ENCODE results near the gene KRTAP10-7. TPM values are rescaled to one million over a fixed set of nuclear protein-coding genes. Genes with fewer than 3 reads are reported as not detected.

KRTAP10-7 gene
- total and polyA plus RNA-seq, 7 donors: not detected

- 88% methylated on average over 18 of the region's 18 CpGs for WGBS, 2 donors
- no peak for DNase-seq
- peaks cover 0 to 14% (median 10%) of the 10 kb centered on the region in 3 donors for H3K27me3 ChIP-seq
- H3K4me3 ChIP-seq: no peak overlapping the region
- H3K9me3 ChIP-seq: no peaks in the 10 kb centered on the region
- H3K36me3 ChIP-seq: no peaks in the 10 kb centered on the region
- intact Hi-C loops (cut with DNase I): no loop called here
- no peak overlapping the region for H3K27ac ChIP-seq
- no peak for TF ChIP-seq POLR2AphosphoS5 (IDR thresholded peaks at IDR 0.05)
- TF ChIP-seq POLR2A (IDR thresholded peaks at IDR 0.05): no peak
- TF ChIP-seq EP300 (IDR thresholded peaks at IDR 0.05): no peak
- TF ChIP-seq CTCF (IDR thresholded peaks at IDR 0.05): no peak
- H3K4me1 ChIP-seq: no peaks in the 10 kb centered on the region
Observed at GRCh38 chr21:44649521-44650100, 49.2 kb downstream of the KRTAP10-7 start.

DNA sequence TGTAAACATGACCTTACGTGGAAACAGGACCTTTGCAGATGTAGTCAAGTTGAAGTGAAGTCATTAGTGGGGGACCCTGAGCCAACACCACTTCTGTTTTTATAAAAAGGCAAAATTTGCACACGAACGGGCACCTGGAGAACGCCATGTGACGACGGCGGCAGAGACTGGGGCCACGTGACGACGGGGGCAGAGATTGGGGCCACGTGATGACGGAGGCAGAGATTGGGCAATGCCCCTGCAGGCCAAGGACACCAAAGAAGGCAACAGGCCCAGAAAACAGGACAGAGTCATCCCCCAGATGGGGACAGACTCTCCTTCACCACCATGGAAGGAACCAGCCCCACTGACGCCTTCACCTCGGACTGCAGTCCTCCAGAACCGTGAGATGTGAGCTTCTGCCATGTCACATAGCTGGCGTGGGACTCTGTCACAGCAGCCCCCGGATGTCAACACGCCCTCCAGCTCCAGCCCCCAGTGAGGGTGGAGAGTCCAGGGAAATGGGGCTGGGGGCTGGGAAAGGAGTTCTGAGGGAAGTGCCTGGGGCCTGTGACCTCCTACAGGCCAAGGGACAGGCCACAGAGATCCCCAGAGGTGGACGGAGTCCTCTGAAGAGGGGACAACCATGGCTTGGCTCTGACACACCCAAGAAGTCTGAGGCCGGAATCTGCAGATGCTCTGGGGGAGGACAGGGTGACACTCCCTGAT, 50.0 kb downstream of the KRTAP10-7 start:
- no peaks in the 10 kb centered on the region for H3K36me3 ChIP-seq
- H3K27me3 ChIP-seq: peaks cover 0 to 14% (median 10%) of the 10 kb centered on the region in 3 donors
- 88 to 89% methylated on average over 20 of the region's 20 CpGs for WGBS, 2 donors
- DNase-seq: no peak
- intact Hi-C loops (cut with DNase I): no loop called here
- no peak overlapping the region for H3K27ac ChIP-seq
- no peaks in the 10 kb centered on the region for H3K9me3 ChIP-seq
- no peaks in the 10 kb centered on the region for H3K4me1 ChIP-seq
- H3K4me3 ChIP-seq: no peak overlapping the region
- no peak for TF ChIP-seq EP300 (IDR thresholded peaks at IDR 0.05)
- no peak for TF ChIP-seq CTCF (IDR thresholded peaks at IDR 0.05)
- TF ChIP-seq POLR2A (IDR thresholded peaks at IDR 0.05): no peak
- no peak for TF ChIP-seq POLR2AphosphoS5 (IDR thresholded peaks at IDR 0.05)

GRCh38 chr21:44650973-44651675, 50.7 kb downstream of the KRTAP10-7 start:
- no peak for DNase-seq
- Histone ChIP-seq H3K4me3 (no peak overlapping the region), H3K4me1 (no peaks in the 10 kb centered on the region), H3K27ac (no peak overlapping the region), H3K9me3 (peaks cover 0 to 1% (median under 1%) of the 10 kb centered on the region in 4 donors), H3K36me3 (no peaks in the 10 kb centered on the region), H3K27me3 (peaks cover 0 to 14% (median 10%) of the 10 kb centered on the region in 3 donors)
- TF ChIP-seq EP300 (IDR thresholded peaks at IDR 0.05) (no peak), POLR2AphosphoS5 (IDR thresholded peaks at IDR 0.05) (no peak), CTCF (IDR thresholded peaks at IDR 0.05) (no peak), POLR2A (IDR thresholded peaks at IDR 0.05) (no peak)
- 87 to 89% methylated on average over 12 of the region's 12 CpGs for WGBS, 2 donors
- intact Hi-C loops (cut with DNase I): no loop called here

Other genes starting within 250 kb of the KRTAP10-7 start
- 1 to 10 TPM; 1.6 to 3.9 (median 3.2) TPM for gene TRPM2, start 247.0 kb upstream of the KRTAP10-7 start, total RNA-seq
- gene TRPM2, start 247.0 kb upstream of the KRTAP10-7 start, polyA plus RNA-seq: 1 to 10 TPM; 2.4 to 4.9 (median 3.5) TPM
- 1 to 10 TPM; 3.9 to 7.1 (median 5.4) TPM for gene LRRC3, start 145.1 kb upstream of the KRTAP10-7 start, total RNA-seq
- 1 to 10 TPM in 1 of 3 donors, under 1 TPM in 2; under 0.01 to 2.9 (median 0.46) TPM for gene LRRC3, start 145.1 kb upstream of the KRTAP10-7 start, polyA plus RNA-seq
- not detected for gene KRTAP10-1, start 60.4 kb upstream of the KRTAP10-7 start, total RNA-seq
- not detected for gene KRTAP10-1, start 60.4 kb upstream of the KRTAP10-7 start, polyA plus RNA-seq
- not detected for gene KRTAP10-2, start 49.1 kb upstream of the KRTAP10-7 start, total RNA-seq
- not detected for gene KRTAP10-2, start 49.1 kb upstream of the KRTAP10-7 start, polyA plus RNA-seq
- under 1 TPM in 1 of 4 donors, not detected in 3; 0.66 TPM for gene KRTAP10-3, start 41.8 kb upstream of the KRTAP10-7 start, total RNA-seq
- gene KRTAP10-3, start 41.8 kb upstream of the KRTAP10-7 start, polyA plus RNA-seq: not detected
- not detected for gene KRTAP10-4, start 26.9 kb upstream of the KRTAP10-7 start, total RNA-seq
- gene KRTAP10-4, start 26.9 kb upstream of the KRTAP10-7 start, polyA plus RNA-seq: not detected
- gene KRTAP10-5, start 20.0 kb upstream of the KRTAP10-7 start, total RNA-seq: not detected
- not detected for gene KRTAP10-5, start 20.0 kb upstream of the KRTAP10-7 start, polyA plus RNA-seq
- gene KRTAP10-6, start 8.1 kb upstream of the KRTAP10-7 start, total RNA-seq: not detected
- not detected for gene KRTAP10-6, start 8.1 kb upstream of the KRTAP10-7 start, polyA plus RNA-seq
- gene KRTAP10-8, start 11.5 kb downstream of the KRTAP10-7 start, total RNA-seq: not detected
- not detected for gene KRTAP10-8, start 11.5 kb downstream of the KRTAP10-7 start, polyA plus RNA-seq
- gene KRTAP10-9, start 26.5 kb downstream of the KRTAP10-7 start, total RNA-seq: not detected
- not detected for gene KRTAP10-9, start 26.5 kb downstream of the KRTAP10-7 start, polyA plus RNA-seq
- gene KRTAP10-10, start 36.8 kb downstream of the KRTAP10-7 start, total RNA-seq: not detected
- gene KRTAP10-10, start 36.8 kb downstream of the KRTAP10-7 start, polyA plus RNA-seq: not detected
- not detected for gene KRTAP10-11, start 45.8 kb downstream of the KRTAP10-7 start, total RNA-seq
- gene KRTAP10-11, start 45.8 kb downstream of the KRTAP10-7 start, polyA plus RNA-seq: not detected
- not detected for gene KRTAP12-4, start 54.1 kb downstream of the KRTAP10-7 start, total RNA-seq
- gene KRTAP12-4, start 54.1 kb downstream of the KRTAP10-7 start, polyA plus RNA-seq: not detected
- not detected for gene KRTAP12-3, start 57.3 kb downstream of the KRTAP10-7 start, total RNA-seq
- gene KRTAP12-3, start 57.3 kb downstream of the KRTAP10-7 start, polyA plus RNA-seq: not detected
- gene KRTAP12-2, start 66.3 kb downstream of the KRTAP10-7 start, total RNA-seq: not detected
- gene KRTAP12-2, start 66.3 kb downstream of the KRTAP10-7 start, polyA plus RNA-seq: not detected
- gene KRTAP12-1, start 81.6 kb downstream of the KRTAP10-7 start, total RNA-seq: not detected
- gene KRTAP12-1, start 81.6 kb downstream of the KRTAP10-7 start, polyA plus RNA-seq: not detected
- gene KRTAP10-12, start 96.6 kb downstream of the KRTAP10-7 start, total RNA-seq: not detected
- gene KRTAP10-12, start 96.6 kb downstream of the KRTAP10-7 start, polyA plus RNA-seq: not detected
- not detected for gene TSPEAR, start 111.0 kb downstream of the KRTAP10-7 start, total RNA-seq
- gene TSPEAR, start 111.0 kb downstream of the KRTAP10-7 start, polyA plus RNA-seq: under 1 TPM in 2 of 3 donors, not detected in 1; under 0.01 to 0.20 TPM
- 100 to 1,000 TPM in 1 of 4 donors, 10 to 100 TPM in 3; 51.5 to 101 (median 63.1) TPM for gene UBE2G2, start 201.2 kb downstream of the KRTAP10-7 start, total RNA-seq
- gene UBE2G2, start 201.2 kb downstream of the KRTAP10-7 start, polyA plus RNA-seq: 10 to 100 TPM; 21.6 to 45.8 (median 22.7) TPM
- 10 to 100 TPM; 52.4 to 60.1 (median 57.9) TPM for gene SUMO3, start 217.5 kb downstream of the KRTAP10-7 start, total RNA-seq
- gene SUMO3, start 217.5 kb downstream of the KRTAP10-7 start, polyA plus RNA-seq: 100 to 1,000 TPM in 2 of 3 donors, 10 to 100 TPM in 1; 67.8 to 104 (median 103) TPM